Measurements from ENCODE around the gene SERPINB1.

SERPINB1 gene

GRCh38 chr6:2844008-2844407, 2.3 kb upstream of the SERPINB1 start:
- no peak for DNase-seq

GRCh38 chr6:2843138-2843740, 1.6 kb upstream of the SERPINB1 start:
- no peak for DNase-seq

- no peak for DNase-seq
Observed at GRCh38 chr6:2842139-2842552, 483 bp upstream of the SERPINB1 start.

- DNase-seq: no peak
Observed at GRCh38 chr6:2840749-2841061, 958 bp downstream of the SERPINB1 start.

GRCh38 chr6:2839982-2840748, 1.5 kb downstream of the SERPINB1 start:
- DNase-seq: no peak

- no peak for DNase-seq
Observed at GRCh38 chr6:2839195-2839981, 2.3 kb downstream of the SERPINB1 start.

GRCh38 chr6:2838251-2838650, 3.4 kb downstream of the SERPINB1 start:
- DNase-seq: no peak

GRCh38 chr6:2834262-2834661, 7.4 kb downstream of the SERPINB1 start:
- no peak for DNase-seq

- DNase-seq: no peak
Observed at GRCh38 chr6:2831392-2831791, 10.3 kb downstream of the SERPINB1 start.

- DNase-seq: no peak
Observed at GRCh38 chr6:2830183-2830582, 11.5 kb downstream of the SERPINB1 start.

- no peak for DNase-seq
Observed at GRCh38 chr6:2829253-2829652, 12.4 kb downstream of the SERPINB1 start.

- DNase-seq: no peak
Observed at GRCh38 chr6:2828629-2829028, 13.0 kb downstream of the SERPINB1 start.

- DNase-seq: no peak
Observed at GRCh38 chr6:2827142-2827541, 14.5 kb downstream of the SERPINB1 start.

GRCh38 chr6:2826131-2826530, 15.5 kb downstream of the SERPINB1 start:
- no peak for DNase-seq

- no peak for DNase-seq
Observed at GRCh38 chr6:2823104-2823850, 18.4 kb downstream of the SERPINB1 start.

GRCh38 chr6:2821554-2821953, 20.1 kb downstream of the SERPINB1 start:
- DNase-seq: no peak

- DNase-seq: no peak
Observed at GRCh38 chr6:2820415-2820814, 21.2 kb downstream of the SERPINB1 start.

GRCh38 chr6:2819978-2820377, 21.7 kb downstream of the SERPINB1 start:
- DNase-seq: no peak

- DNase-seq: no peak
Observed at GRCh38 chr6:2819115-2819514, 22.5 kb downstream of the SERPINB1 start.

- no peak for DNase-seq
Observed at GRCh38 chr6:2818593-2818992, 23.1 kb downstream of the SERPINB1 start.

- no peak for DNase-seq
Observed at GRCh38 chr6:2817903-2818443, 23.7 kb downstream of the SERPINB1 start.

GRCh38 chr6:2816158-2816557, 25.5 kb downstream of the SERPINB1 start:
- DNase-seq: no peak

GRCh38 chr6:2812695-2813094, 29.0 kb downstream of the SERPINB1 start:
- no peak for DNase-seq

Measured in cortex of kidney (tissue), 1 donor.